GM19099 (cell line): ENCODE data around the gene CSPG5.

Experiments used
- POLR2A ChIP-seq: IDR thresholded peaks from 3 replicates; pipeline ENCODE4 v1.6.1; 2011; ENCODE audit warnings: low read depth; ENCODE audit not compliant: insufficient read length; ENCODE audit errors: extremely low read depth

Gene CSPG5

DNA sequence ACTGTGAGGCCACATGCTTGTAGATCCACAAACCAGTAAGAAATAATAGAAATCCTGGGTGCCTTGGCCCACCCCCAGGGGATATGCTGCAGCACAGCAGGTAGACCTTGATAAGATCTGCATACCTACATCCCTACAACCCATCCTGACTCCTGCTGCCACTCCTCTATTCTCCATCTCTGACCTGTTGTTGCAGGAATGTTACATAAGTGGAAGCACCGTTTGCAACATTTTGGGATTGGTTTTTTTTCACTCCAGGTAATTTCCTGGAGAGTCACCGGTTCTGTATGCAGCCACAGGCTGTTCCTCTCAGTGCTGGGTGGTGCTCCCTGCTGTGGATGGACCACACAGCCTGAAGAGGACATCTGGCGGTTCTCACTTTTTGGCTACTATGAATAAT lies 16.1 kb upstream of the CSPG5 start:
- no peak for TF ChIP-seq POLR2A

- no peak for TF ChIP-seq POLR2A
These were observed 13.6 kb upstream of the CSPG5 start for GRCh38 chr3:47592066-47592795.

DNA sequence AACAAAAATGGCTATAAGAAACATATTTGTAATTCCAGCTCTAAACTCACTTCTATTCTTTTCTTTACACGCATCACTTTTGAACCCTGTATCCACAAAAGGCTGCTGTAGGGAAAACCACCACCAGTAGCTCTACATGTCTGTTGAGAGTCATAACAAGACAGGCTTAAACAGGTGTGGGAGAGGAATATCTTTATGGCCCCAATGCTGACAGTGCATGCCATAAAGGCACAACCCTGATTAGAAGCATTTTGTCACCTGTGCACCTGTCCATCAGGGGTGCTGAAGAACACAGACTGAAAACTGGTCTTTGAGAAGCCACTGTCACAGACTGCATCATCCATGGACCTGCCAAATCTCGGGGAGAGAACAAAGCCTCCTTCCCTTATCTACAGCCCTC lies 11.6 kb upstream of the CSPG5 start:
- no peak for TF ChIP-seq POLR2A

- TF ChIP-seq POLR2A, result no peak
These were observed 9.9 kb upstream of the CSPG5 start for GRCh38 chr3:47588587-47588986.

DNA sequence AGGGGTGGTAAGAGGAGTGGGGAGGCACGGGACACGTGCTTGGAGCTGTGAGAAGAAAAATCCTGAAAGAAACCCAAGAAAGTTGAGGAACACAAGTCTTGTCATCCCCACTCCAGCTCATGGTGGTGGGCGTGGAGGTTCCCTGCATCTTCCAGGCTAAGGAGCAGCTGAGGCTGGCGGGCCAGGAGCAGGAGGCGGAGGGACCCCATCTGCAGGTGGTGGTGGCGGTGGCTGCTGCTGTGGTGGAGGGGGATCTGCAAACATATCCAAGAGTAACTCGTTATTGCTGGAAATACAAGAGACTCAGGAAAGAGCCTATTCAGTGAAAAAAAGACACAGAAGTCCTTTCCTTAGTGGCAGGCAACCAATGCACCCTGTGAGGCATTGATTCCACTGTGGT lies 9.4 kb upstream of the CSPG5 start:
- no peak for TF ChIP-seq POLR2A

GRCh38 chr3:47586746-47587145 lies 8.1 kb upstream of the CSPG5 start:
- no peak for TF ChIP-seq POLR2A

DNA sequence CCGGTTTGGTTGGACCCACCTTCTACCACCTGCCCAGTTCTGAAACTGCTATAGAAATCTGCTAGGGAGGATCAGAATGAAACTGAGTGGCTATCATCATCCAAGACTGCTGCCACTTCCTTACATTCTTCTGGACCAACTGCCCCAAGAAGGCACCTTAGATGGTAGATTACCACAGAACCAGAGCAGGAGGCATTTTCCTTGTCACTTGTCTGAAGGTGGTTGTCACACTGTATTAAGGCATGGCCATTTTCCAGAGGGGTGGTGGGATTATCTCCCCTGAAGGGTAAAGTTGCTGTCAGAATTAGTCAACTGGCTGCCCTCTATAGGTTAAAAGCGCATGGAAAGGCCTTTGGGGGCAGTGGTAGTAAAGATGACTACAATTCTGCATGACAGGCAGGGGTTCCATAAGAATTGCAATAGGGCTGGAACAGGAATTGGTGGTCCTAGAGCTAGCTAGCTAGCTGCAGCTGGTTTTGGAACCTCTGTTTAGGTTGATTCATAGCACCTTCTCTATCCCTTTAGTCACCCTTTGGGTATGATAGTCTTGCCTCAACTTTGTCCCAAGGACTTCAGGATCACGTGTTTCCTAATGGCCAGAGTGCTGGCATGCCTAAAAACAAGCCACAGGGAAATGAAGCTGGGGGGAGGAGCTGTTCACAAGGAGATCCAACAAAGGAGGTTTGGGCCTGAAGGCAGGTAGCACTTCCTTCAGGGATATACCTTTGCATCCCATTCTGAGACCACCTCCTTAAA lies 4.8 kb upstream of the CSPG5 start:
- no peak for TF ChIP-seq POLR2A

DNA sequence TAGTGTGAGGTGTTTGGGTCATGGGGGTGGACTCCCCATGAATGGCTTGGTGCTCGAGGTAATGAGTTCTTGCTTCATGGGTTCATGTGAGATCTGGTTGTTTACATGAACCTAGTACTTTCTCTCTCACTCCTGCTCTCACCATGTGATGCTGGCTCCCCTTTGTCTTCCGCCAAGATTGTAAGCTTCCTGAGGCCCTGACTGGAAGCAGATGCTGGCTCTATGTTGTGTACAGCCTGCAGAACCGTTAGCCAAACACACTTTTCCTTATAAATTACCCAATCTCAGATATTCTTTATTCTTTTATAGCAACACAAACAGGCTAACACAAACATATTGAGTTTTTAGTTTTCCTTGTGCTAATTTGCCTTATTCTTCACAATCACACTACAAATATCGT lies 3.2 kb upstream of the CSPG5 start:
- TF ChIP-seq POLR2A, result no peak

DNA sequence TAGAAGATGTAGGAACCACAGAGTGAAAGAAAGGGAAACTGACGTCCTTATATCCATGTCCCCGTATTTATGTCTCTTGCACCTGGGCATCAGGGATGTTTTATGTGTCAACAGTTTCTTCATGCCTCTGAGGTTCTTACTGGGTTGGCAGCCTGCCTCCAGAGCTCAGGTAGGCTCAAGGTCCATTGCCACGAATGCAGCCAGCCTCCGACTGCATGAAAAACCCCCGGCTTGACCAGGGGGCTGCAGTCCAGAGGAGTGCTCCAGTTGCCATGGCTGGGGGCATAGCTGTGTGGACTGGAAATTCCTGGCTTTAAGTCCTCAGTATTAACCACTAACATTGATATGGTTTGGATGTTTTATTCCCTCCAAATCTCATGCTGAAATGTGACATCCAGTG lies 2.8 kb upstream of the CSPG5 start:
- no peak for TF ChIP-seq POLR2A

DNA sequence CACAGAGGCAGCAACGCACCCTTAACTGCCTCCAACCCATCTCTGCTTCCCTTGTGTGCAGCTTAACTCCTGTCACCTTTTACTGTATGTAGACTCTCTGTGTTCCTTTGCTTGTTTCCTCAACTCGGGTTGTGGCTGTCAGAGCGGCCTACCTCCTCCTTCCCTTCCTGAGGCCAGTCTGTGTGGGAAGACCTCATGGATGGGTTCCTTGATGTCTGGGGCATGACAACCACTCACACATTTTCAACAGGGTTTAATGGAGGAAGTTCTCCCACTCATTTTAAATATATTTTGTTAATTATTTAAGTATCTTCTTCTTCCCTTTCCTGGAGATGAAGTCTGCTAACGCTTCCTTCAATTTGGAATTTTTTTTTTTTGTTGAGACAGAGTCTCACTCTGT lies 1.8 kb upstream of the CSPG5 start:
- TF ChIP-seq POLR2A, result no peak

- TF ChIP-seq POLR2A, result no peak
These were observed 1.2 kb upstream of the CSPG5 start for GRCh38 chr3:47579875-47580274.

- no peak for TF ChIP-seq POLR2A
These were observed 489 bp downstream of the CSPG5 start for GRCh38 chr3:47578119-47578632.

DNA sequence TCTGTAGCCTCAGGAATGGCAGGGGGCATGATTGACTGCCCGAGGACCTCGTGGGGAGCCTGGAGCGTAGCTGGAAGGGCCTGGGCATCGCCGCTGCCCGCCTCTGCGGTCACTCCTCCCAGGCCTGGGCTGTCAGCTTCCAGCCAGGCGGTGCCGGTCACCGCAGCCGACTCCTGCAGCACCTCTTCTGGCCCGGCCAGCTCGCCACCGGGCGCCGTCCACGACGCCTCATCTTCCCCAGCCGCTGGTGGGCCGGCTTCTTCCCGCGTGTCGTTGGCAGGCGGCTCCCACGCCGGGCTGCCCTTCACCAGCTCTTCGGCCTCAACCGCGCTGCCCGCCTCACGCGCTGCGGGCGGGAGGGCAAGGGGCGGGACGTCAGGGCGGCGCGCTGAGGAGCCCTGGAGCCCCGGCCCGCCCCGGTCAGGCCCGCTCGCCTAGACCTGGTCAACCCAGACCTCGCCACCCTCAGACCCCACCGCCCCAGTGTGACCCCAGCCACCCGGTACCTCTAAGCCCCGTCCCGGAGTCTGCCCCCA lies 1.0 kb downstream of the CSPG5 start:
- TF ChIP-seq POLR2A, result no peak

DNA sequence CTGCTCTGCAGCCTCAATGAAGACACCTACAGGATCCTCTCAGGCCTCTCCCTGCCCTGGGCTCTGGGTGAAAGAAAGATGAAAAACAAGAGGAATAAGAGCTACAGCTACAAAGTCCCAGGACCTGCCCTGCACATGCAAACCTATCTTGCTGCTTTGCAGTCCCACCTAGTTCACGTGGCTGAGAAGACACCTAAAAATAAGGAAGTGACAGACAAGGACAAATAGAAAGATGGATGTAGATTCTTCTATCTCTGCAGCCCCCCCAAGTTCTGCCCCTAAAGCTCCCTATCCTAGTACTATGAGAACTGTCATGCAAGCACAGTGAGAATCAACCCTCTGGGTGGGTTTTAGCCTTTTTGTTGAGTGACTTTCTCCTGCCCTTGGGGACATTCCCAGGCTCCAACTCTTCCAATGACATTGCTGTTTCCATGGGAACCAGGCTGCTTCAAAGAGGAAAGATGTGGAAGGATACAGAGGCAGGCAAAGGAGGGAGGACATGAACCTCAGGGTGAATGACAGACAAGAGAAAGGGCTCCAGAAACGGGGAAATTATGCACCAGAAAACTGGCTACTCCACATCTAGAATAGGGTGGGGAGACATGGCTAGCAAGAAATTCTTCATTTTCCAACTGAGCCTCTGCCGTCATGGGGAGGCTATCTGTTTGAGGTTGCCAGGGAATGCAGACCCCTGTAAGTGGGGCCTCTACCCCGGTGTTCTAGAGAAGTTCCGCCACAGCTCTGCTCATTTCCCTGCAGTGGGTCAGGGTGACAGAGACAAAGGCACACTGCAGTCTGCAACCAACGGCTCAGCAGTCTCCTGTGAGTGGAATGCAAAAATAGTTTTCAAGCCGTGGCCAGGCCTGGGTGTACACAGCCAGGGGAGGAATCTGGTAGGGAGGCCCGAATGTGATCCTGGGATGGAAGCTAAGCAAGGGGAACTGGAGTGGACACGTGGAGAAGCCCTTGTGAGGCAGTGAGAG lies 5.2 kb downstream of the CSPG5 start:
- no peak for TF ChIP-seq POLR2A

DNA sequence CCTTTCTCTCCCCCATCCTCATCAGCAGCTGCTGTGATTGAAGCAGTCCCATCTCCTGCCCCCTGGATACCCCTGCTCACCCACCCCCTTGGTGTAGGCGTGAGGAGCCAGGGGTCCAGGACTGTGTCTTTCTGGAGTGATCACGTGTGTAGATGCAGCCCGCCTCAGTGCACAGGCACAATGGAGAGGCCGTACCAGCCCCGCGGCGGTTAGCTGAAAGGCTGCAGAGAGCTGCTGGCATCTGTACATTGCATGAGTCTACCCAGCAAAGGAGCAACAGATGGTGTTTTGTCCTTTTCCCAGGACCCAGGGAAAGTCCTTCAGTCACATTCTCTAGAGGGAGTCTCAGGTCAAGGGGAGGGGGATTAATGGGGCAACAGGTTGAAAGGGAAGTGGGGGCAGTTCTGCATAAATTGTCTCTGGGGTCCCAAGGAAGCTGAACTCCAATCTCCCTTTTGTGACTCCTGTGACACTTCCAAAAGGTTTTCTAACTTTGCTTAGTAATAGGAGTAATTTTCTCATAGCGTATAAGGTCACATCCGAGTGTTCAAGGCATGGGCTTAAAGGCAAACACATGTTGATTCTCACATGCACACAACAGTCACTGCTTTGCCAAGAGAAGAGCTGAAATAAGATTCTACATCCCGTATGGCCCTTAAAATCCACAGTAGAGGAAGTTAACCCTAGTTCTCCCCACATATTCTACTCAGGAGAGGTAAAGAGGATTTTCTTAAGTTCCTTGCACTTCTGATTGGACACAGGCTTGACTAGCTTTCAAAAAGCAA lies 7.1 kb downstream of the CSPG5 start:
- TF ChIP-seq POLR2A, result no peak

- TF ChIP-seq POLR2A, result no peak
These were observed 9.8 kb downstream of the CSPG5 start for GRCh38 chr3:47568901-47569300.
